Measurements from ENCODE around the gene NLK. TPM values are rescaled to one million over a fixed set of nuclear protein-coding genes. Genes with fewer than 3 reads are reported as not detected.

NLK gene
- total RNA-seq, 1 experiment from 2014 or later, result 40.3 TPM

GRCh38 chr17:28072936-28073533, 30.6 kb downstream of the NLK start:
- H3K4me1 Mint-ChIP-seq, result peaks cover 49% of the 10 kb centered on the region
- peaks cover 13% of the 10 kb centered on the region for H3K36me3 Mint-ChIP-seq
- DNase-seq (ENCODE audit: low spot score) (no peak), ATAC-seq (no peak)
- TF ChIP-seq TP53 (CRISPR knock-in tag; IDR thresholded peaks at IDR 0.05) (no peak), ZNF425 (CRISPR knock-in tag; conservative IDR thresholded peaks at IDR 0.05) (no peak), EMX1 (CRISPR knock-in tag; IDR thresholded peaks at IDR 0.05) (no peak), KAT7 (CRISPR knock-in tag; IDR thresholded peaks at IDR 0.05; ENCODE audit: borderline replicate concordance) (no peak), PREB (CRISPR knock-in tag; IDR thresholded peaks at IDR 0.05; ENCODE audit: borderline replicate concordance) (no peak), CTCF (IDR thresholded peaks at IDR 0.05) (no peak), CREB1 (CRISPR knock-in tag; IDR thresholded peaks at IDR 0.05) (no peak)
- H3K4me3 Mint-ChIP-seq, result no peak overlapping the region
- H3K27me3 Mint-ChIP-seq (ENCODE audit: low read depth), result no peaks in the 10 kb centered on the region
- POLR2A ChIA-PET, result no interaction called here
- CTCF ChIA-PET, result interaction anchor here (0.6 to 1.6 kb wide), 5 partner anchors 9 to 178 kb away, joined by 3 to 5 read pairs (median 4); no protein-coding TSS in a partner anchor
- H3K9me3 Mint-ChIP-seq, result peaks cover 8% of the 10 kb centered on the region
- H3K27ac Mint-ChIP-seq, result no peak overlapping the region

- H3K4me3 Mint-ChIP-seq, result no peak overlapping the region
- H3K9me3 Mint-ChIP-seq, result peaks cover 8% of the 10 kb centered on the region
- no peak for DNase-seq (ENCODE audit: low spot score)
- no peak overlapping the region for H3K27ac Mint-ChIP-seq
- H3K36me3 Mint-ChIP-seq, result peaks cover 13% of the 10 kb centered on the region
- TF ChIP-seq GABPB1 (CRISPR knock-in tag; IDR thresholded peaks at IDR 0.05), result no peak
- no peak for TF ChIP-seq MYBL2 (CRISPR knock-in tag; IDR thresholded peaks at IDR 0.05)
- TF ChIP-seq NR2C2 (CRISPR knock-in tag; IDR thresholded peaks at IDR 0.05), result no peak
- TF ChIP-seq SP1 (CRISPR knock-in tag; conservative IDR thresholded peaks at IDR 0.05), result no peak
- no peak for TF ChIP-seq ZNF232 (CRISPR knock-in tag; IDR thresholded peaks at IDR 0.05)
- TF ChIP-seq PREB (CRISPR knock-in tag; IDR thresholded peaks at IDR 0.05; ENCODE audit: borderline replicate concordance), result no peak
- no peak for TF ChIP-seq AFF4 (CRISPR knock-in tag; IDR thresholded peaks at IDR 0.05; ENCODE audit: borderline replicate concordance)
- TF ChIP-seq JAZF1 (CRISPR knock-in tag; IDR thresholded peaks at IDR 0.05), result no peak
- ChIA-PET CTCF (interaction anchor here (1.2 to 1.6 kb wide), 3 partner anchors 37 to 177 kb away, joined by 3 to 5 read pairs (median 3); no protein-coding TSS in a partner anchor), POLR2A (no interaction called here)
- no peak for ATAC-seq
- peaks cover 49% of the 10 kb centered on the region for H3K4me1 Mint-ChIP-seq
- no peaks in the 10 kb centered on the region for H3K27me3 Mint-ChIP-seq (ENCODE audit: low read depth)
Observed at GRCh38 chr17:28074010-28074409, 31.5 kb downstream of the NLK start.
